GM11168 (cell line): ENCODE measurements around the gene MED20.

Source experiments
- in situ Hi-C: fragments of 300-500 bp; cut with MboI; formaldehyde crosslinking; loops from one replicate; pipeline ENCODE4 v1.12.0; 2022; ENCODE audit warnings: low sequenced_read_pairs; ENCODE audit not compliant: unreplicated experiment

Gene MED20

GRCh38 chr6:41941280-41942066 is 20.5 kb upstream of the MED20 start, which contains the start of gene CCND3:
TSS of gene CCND3 (minus strand) at chr6:41941808. CDS start at chr6:41941649, 159 bp downstream.
- in situ Hi-C loops = no loop called here

GRCh38 chr6:41940759-41941279 is 19.9 kb upstream of the MED20 start:
- in situ Hi-C loops = no loop called here

- in situ Hi-C loops = no loop called here
These were observed 19.2 kb upstream of the MED20 start for GRCh38 chr6:41939848-41940758.

GRCh38 chr6:41939176-41939847 is 18.4 kb upstream of the MED20 start:
- in situ Hi-C loops = no loop called here

- in situ Hi-C loops = no loop called here
These were observed 17.7 kb upstream of the MED20 start for GRCh38 chr6:41938590-41939175.

- in situ Hi-C loops = no loop called here
These were observed 17.1 kb upstream of the MED20 start for GRCh38 chr6:41937861-41938574.

GRCh38 chr6:41937472-41937860 is 16.5 kb upstream of the MED20 start:
- in situ Hi-C loops = no loop called here

- in situ Hi-C loops = no loop called here
These were observed 15.3 kb upstream of the MED20 start for GRCh38 chr6:41936073-41936837.

- in situ Hi-C loops = no loop called here
These were observed 14.7 kb upstream of the MED20 start for GRCh38 chr6:41935685-41936072.

- in situ Hi-C loops = no loop called here
These were observed 14.2 kb upstream of the MED20 start for GRCh38 chr6:41935193-41935574.

- in situ Hi-C loops = no loop called here
These were observed 13.6 kb upstream of the MED20 start for GRCh38 chr6:41934278-41935192.

GRCh38 chr6:41932378-41932777 is 11.4 kb upstream of the MED20 start:
- in situ Hi-C loops = no loop called here

- in situ Hi-C loops = no loop called here
These were observed 10.9 kb upstream of the MED20 start for GRCh38 chr6:41931792-41932191.

GRCh38 chr6:41929924-41930323 is 9.0 kb upstream of the MED20 start:
- in situ Hi-C loops = no loop called here

- in situ Hi-C loops = no loop called here
These were observed 6.3 kb upstream of the MED20 start for GRCh38 chr6:41927253-41927652.

GRCh38 chr6:41922154-41922553 is 1.2 kb upstream of the MED20 start:
- in situ Hi-C loops = loop anchor here (5.0 kb wide), 1 partner anchor 125 kb away; no protein-coding TSS in a partner anchor

- in situ Hi-C loops = loop anchor here (5.0 kb wide), 1 partner anchor 126 kb away; no protein-coding TSS in a partner anchor
These were observed 716 bp upstream of the MED20 start for GRCh38 chr6:41921712-41921998.

GRCh38 chr6:41917528-41917927 is 3.4 kb downstream of the MED20 start:
- in situ Hi-C loops = no loop called here
